HG03432 (cell line): ENCODE measurements around the gene MRPL4.

ENCODE experiments used
- ATAC-seq: cut with Tn5 transposase; IDR thresholded peaks from one replicate; pipeline ENCODE4 v1.9.1; 2021; ENCODE audit warnings: mild to moderate bottlenecking, moderate library complexity; ENCODE audit not compliant: unreplicated experiment

Gene MRPL4

GRCh38 chr19:10251792-10252694 lies at the start of gene MRPL4:
MRPL4 (plus strand) TSS chr19:10252214; CDS start chr19:10252254, 40 bp downstream.
- ATAC-seq = peak; percentile 79

GRCh38 chr19:10203686-10204085 lies 48.3 kb upstream of the MRPL4 start:
- ATAC-seq = no peak

GRCh38 chr19:10205636-10206035 lies 46.4 kb upstream of the MRPL4 start:
- ATAC-seq = no peak

GRCh38 chr19:10206226-10206885 lies 45.7 kb upstream of the MRPL4 start:
- ATAC-seq = no peak

- no peak for ATAC-seq
Observed at GRCh38 chr19:10207026-10207425, 45.0 kb upstream of the MRPL4 start.

- ATAC-seq = no peak
Observed at GRCh38 chr19:10209315-10209714, 42.7 kb upstream of the MRPL4 start.

GRCh38 chr19:10211061-10211460 lies 41.0 kb upstream of the MRPL4 start:
- no peak for ATAC-seq

GRCh38 chr19:10211691-10212090 lies 40.3 kb upstream of the MRPL4 start:
- ATAC-seq = no peak

GRCh38 chr19:10214784-10215183 lies 37.2 kb upstream of the MRPL4 start:
- ATAC-seq = no peak

GRCh38 chr19:10217085-10217484 lies 34.9 kb upstream of the MRPL4 start:
- no peak for ATAC-seq

- peak; percentile 65 for ATAC-seq
Observed at GRCh38 chr19:10219678-10220077, 32.3 kb upstream of the MRPL4 start.

- no peak for ATAC-seq
Observed at GRCh38 chr19:10220695-10221094, 31.3 kb upstream of the MRPL4 start.

GRCh38 chr19:10222201-10222890 lies 29.7 kb upstream of the MRPL4 start:
- no peak for ATAC-seq

GRCh38 chr19:10223488-10224213 lies 28.4 kb upstream of the MRPL4 start:
- no peak for ATAC-seq

GRCh38 chr19:10224337-10224736 lies 27.7 kb upstream of the MRPL4 start:
- no peak for ATAC-seq

GRCh38 chr19:10226021-10226375 lies 26.0 kb upstream of the MRPL4 start:
- no peak for ATAC-seq

GRCh38 chr19:10226376-10227025 lies 25.5 kb upstream of the MRPL4 start:
- ATAC-seq = no peak

- ATAC-seq = no peak
Observed at GRCh38 chr19:10227026-10227971, 24.7 kb upstream of the MRPL4 start.

- no peak for ATAC-seq
Observed at GRCh38 chr19:10228393-10228792, 23.6 kb upstream of the MRPL4 start.
